Kidney epithelial cell (primary cell): Measurements from ENCODE around the gene FOXK1. TPM values are rescaled to one million over a fixed set of nuclear protein-coding genes. Genes with fewer than 3 reads are reported as not detected.
A peak's percentile ranks its signal among the peaks of the same experiment; 100 is the strongest.
"Not testable (repeated sequence)": the region's sequence is repeated elsewhere in the genome, so short reads cannot be mapped to it uniquely, and the experiment has no call there.

Experiments used
- DNase-seq: peaks from one replicate; pipeline ENCODE4 v3.0.0-alpha.2; 2010; ENCODE audit warnings: low read depth
- H3K27me3 ChIP-seq: 2 replicates; pipeline ENCODE4 v1.6.0; 2011; ENCODE audit warnings: low read length; ENCODE audit not compliant: control insufficient read depth, insufficient read depth
- H3K36me3 ChIP-seq: 2 replicates; pipeline ENCODE4 v1.5.1; 2011; ENCODE audit warnings: low read length; ENCODE audit not compliant: control insufficient read depth, insufficient read depth
- H3K4me3 ChIP-seq: 2 replicates; pipeline ENCODE4 v1.5.1; 2011; ENCODE audit warnings: low read depth, mild to moderate bottlenecking, control low read depth, low read length
- CTCF ChIP-seq: IDR thresholded peaks from 2 replicates; pipeline ENCODE4 v1.5.1; 2011; ENCODE audit warnings: mild to moderate bottlenecking, moderate library complexity, low read length, control low read depth, inconsistent platforms; ENCODE audit not compliant: insufficient read depth, poor library complexity, severe bottlenecking
- total RNA-seq: library from RNA; depleted of rRNA; stranded (reverse); fragments of >200 nt; gene quantifications from 2 replicates; pipeline ENCODE4 v1.2.3, GENCODE V29; 2015

Gene FOXK1
- total RNA-seq, 1 donor from 2014 or later = 48.2 TPM

- Histone ChIP-seq H3K27me3 (no peaks in the 10 kb centered on the region), H3K4me3 (peak overlapping the region; percentile 66), H3K36me3 (no peaks in the 10 kb centered on the region)
- no peak for TF ChIP-seq CTCF
- DNase-seq = peak; percentile 56
Observed at GRCh38 chr7:4641667-4642467, 40.2 kb upstream of the FOXK1 start.

GRCh38 chr7:4642468-4643203, 39.5 kb upstream of the FOXK1 start:
- Histone ChIP-seq H3K36me3 (no peaks in the 10 kb centered on the region), H3K4me3 (peak overlapping the region; percentile 66), H3K27me3 (no peaks in the 10 kb centered on the region)
- no peak for DNase-seq
- TF ChIP-seq CTCF = no peak

- H3K4me3 ChIP-seq, DNase-seq, H3K36me3 ChIP-seq, H3K27me3 ChIP-seq: not testable (repeated sequence)
Observed at GRCh38 chr7:4643204-4643471, 39.0 kb upstream of the FOXK1 start.

- no peaks in the 10 kb centered on the region for H3K27me3 ChIP-seq
- no peak overlapping the region for H3K4me3 ChIP-seq
- DNase-seq = no peak
- TF ChIP-seq CTCF = no peak
- H3K36me3 ChIP-seq = no peaks in the 10 kb centered on the region
Observed at GRCh38 chr7:4645246-4645645, 36.8 kb upstream of the FOXK1 start.

GRCh38 chr7:4648111-4648510, 34.0 kb upstream of the FOXK1 start:
- H3K36me3 ChIP-seq = no peaks in the 10 kb centered on the region
- H3K27me3 ChIP-seq = no peaks in the 10 kb centered on the region
- H3K4me3 ChIP-seq = no peak overlapping the region
- no peak for TF ChIP-seq CTCF
- no peak for DNase-seq

GRCh38 chr7:4650433-4651047, 31.6 kb upstream of the FOXK1 start:
- Histone ChIP-seq H3K4me3 (no peak overlapping the region), H3K27me3 (no peaks in the 10 kb centered on the region), H3K36me3 (no peaks in the 10 kb centered on the region)
- no peak for TF ChIP-seq CTCF
- no peak for DNase-seq
